ENCODE measurements around the gene TULP3.

The TULP3 gene

DNA sequence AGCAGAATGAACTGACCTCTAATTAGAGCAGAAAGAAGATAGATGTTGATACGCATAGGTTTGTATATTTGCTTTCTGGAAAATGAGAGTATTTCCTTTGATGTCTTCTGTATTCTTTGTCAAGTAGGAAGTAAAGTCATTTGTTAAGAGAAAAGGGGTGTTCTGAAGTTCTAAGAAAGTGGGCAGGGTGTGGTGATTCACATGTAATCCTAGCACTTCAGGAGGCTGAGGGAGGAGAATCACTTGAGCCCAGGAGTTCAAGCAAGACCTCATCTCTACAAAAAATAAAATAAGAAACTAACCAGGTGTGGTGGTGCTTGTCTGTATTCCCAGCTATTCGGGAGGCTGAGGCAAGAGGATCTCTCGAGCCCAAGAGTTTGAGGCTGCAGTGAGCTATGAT is 10.8 kb upstream of the TULP3 start:
- no peak overlapping the region for H3K4me3 ChIP-seq (ENCODE audit: low read length)

DNA sequence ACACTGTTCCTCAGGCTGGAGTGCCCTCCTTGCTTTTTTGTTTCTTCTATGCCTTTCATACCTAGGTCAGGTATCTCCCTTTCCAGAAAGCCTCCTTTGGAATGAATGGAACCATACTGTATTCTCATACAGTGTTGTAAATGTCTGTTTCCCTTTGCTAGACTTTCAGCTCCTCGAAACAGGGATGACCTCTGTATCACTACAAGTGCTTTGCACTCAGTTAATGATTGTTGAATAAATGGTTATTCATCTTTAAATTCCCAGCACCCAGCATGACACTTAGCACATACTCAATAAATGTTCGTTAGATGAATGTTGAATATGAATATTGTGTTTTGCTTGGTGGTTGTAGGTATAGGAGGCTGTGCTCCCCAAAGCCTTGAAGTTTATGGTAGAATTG is 5.9 kb upstream of the TULP3 start:
- no peak overlapping the region for H3K4me3 ChIP-seq (ENCODE audit: low read length)
- H3K4me1 ChIP-seq (ENCODE audit: insufficient read depth, low read length), result peaks cover 4% of the 10 kb centered on the region; the same call in 1 of the 2 replicates
- H3K27me3 ChIP-seq (ENCODE audit: insufficient read depth, low read length), result no peaks in the 10 kb centered on the region
- no peak overlapping the region for H3K27ac ChIP-seq (ENCODE audit: low read length)
- H3K9me3 ChIP-seq (ENCODE audit: insufficient read depth, low read depth, low read length), result no peaks in the 10 kb centered on the region
- no peak overlapping the region for H3K9ac ChIP-seq (ENCODE audit: low read depth, low read length)
- H3K36me3 ChIP-seq (ENCODE audit: insufficient read depth, low read depth, low read length), result peaks cover 50% of the 10 kb centered on the region

More for the DNA sequence above, 10.8 kb upstream of the TULP3 start:
- Histone ChIP-seq H3K27ac (ENCODE audit: low read length) (no peak overlapping the region), H3K9me3 (ENCODE audit: insufficient read depth, low read depth, low read length) (no peaks in the 10 kb centered on the region), H3K27me3 (ENCODE audit: insufficient read depth, low read length) (no peaks in the 10 kb centered on the region), H3K36me3 (ENCODE audit: insufficient read depth, low read depth, low read length) (peaks cover 20% of the 10 kb centered on the region), H3K9ac (ENCODE audit: low read depth, low read length) (no peak overlapping the region), H3K4me1 (ENCODE audit: insufficient read depth, low read length) (peaks cover 7% of the 10 kb centered on the region; the same call in 1 of the 2 replicates)

DNA sequence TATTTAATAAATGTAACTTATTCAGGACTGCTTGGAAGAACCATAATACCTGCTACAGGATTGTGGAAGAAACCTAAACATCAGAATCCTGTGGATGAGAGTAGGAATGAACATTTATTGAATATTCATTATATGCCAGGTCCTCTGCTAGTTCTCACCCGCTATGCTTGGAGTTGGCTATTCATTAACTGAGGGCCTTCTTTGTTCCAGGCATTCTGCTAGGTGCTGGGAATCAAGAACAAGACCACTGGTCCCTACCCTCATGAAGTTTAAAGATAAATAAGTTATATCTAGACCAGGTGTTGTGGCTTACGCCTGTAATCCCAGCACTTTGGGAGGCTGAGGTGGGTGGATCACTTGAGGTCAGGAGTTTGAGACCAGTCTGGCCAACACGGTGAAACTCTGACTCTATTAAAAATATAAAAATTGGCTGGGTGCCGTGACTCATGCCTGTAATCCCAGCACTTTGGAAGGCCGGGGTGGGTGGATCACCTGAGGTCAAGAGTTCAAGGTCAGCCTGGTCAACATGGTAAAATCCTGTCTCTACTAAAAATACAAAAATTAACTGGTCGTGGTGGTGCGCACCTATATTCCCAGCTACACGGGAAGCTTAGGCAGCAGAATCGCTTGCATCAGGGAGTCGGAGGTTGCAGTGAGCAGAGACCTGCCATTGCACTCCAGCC is 3.8 kb upstream of the TULP3 start:
- Histone ChIP-seq H3K9me3 (ENCODE audit: insufficient read depth, low read depth, low read length) (no peaks in the 10 kb centered on the region), H3K4me3 (ENCODE audit: low read length) (no peak overlapping the region), H3K36me3 (ENCODE audit: insufficient read depth, low read depth, low read length) (peaks cover 38% of the 10 kb centered on the region), H3K27me3 (ENCODE audit: insufficient read depth, low read length) (no peaks in the 10 kb centered on the region), H3K4me1 (ENCODE audit: insufficient read depth, low read length) (peaks cover 4% of the 10 kb centered on the region), H3K27ac (ENCODE audit: low read length) (no peak overlapping the region), H3K9ac (ENCODE audit: low read depth, low read length) (no peak overlapping the region)

DNA sequence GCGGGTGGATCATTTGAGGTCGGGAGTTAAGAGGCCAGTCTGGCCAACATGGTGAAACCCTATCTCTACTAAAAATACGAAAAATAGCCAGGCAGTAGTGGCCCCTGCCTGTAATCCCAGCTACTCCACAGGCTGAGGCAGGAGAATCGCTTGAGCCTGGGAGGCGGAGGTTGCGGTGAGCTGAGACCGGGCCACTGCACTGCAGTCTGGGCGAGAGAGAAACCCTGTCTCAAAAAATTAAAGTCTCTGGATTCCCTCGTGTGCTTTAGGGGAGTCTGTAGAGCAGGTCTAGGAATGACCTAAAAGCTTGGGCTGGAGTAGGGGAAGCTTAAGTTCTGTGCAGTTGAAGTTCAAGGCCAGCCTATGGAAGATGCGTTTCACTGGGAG is 697 bp upstream of the TULP3 start:
- Histone ChIP-seq H3K9me3 (ENCODE audit: insufficient read depth, low read depth, low read length) (no peaks in the 10 kb centered on the region), H3K9ac (ENCODE audit: low read depth, low read length) (peak overlapping the region; percentile 94), H3K4me1 (ENCODE audit: insufficient read depth, low read length) (peaks cover under 1% of the 10 kb centered on the region), H3K4me3 (ENCODE audit: low read length) (peak overlapping the region; percentile 86), H3K36me3 (ENCODE audit: insufficient read depth, low read depth, low read length) (peaks cover 38% of the 10 kb centered on the region), H3K27me3 (ENCODE audit: insufficient read depth, low read length) (no peaks in the 10 kb centered on the region), H3K27ac (ENCODE audit: low read length) (peak overlapping the region; percentile 88)

DNA sequence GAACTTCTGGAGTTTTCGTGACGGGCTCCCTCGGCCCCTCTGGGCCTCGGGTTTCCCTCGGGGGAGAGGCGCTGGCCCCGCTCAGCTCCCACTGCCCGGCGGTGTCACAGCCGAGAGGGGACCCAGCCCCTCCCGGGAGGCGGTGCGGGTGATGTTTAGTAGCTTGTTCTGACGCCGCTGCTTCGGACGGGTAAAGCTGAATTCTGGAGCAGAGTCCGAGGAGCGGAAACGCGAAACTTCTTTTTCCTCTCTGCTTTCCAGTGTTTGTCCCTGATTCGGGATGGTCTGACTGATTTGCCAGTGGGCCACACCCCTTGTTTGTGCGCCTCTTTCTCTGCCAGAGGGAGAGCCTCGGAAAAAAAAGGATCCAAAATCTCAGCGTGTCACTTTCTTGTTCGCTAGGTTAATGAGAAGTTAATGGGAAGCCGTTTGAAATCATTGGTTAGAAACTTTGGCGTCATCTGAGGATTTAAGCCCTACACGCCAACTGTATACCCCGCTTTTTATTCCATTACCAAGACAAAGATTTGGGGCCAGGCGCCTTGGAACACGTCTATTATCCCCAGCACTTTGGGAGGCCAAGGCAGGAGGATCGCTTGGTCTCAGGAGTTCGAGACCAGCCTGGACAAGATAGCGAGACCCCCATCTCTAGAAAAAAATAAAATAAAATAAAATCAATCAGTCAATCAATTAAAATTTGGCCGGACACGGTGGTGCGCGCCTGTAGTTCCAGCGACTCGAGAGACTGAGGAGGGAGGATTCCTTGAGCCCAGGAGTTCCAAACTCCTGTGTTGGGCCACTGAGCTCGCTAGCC is 756 bp downstream of the TULP3 start:
- Histone ChIP-seq H3K9ac (ENCODE audit: low read depth, low read length) (peak overlapping the region; percentile 94; the same call in 1 of the 2 replicates), H3K4me1 (ENCODE audit: insufficient read depth, low read length) (no peaks in the 10 kb centered on the region; the same call in 1 of the 2 replicates), H3K9me3 (ENCODE audit: insufficient read depth, low read depth, low read length) (no peaks in the 10 kb centered on the region), H3K27me3 (ENCODE audit: insufficient read depth, low read length) (no peaks in the 10 kb centered on the region), H3K36me3 (ENCODE audit: insufficient read depth, low read depth, low read length) (peaks cover 29% of the 10 kb centered on the region), H3K4me3 (ENCODE audit: low read length) (peak overlapping the region; percentile 86), H3K27ac (ENCODE audit: low read length) (no peak overlapping the region)

DNA sequence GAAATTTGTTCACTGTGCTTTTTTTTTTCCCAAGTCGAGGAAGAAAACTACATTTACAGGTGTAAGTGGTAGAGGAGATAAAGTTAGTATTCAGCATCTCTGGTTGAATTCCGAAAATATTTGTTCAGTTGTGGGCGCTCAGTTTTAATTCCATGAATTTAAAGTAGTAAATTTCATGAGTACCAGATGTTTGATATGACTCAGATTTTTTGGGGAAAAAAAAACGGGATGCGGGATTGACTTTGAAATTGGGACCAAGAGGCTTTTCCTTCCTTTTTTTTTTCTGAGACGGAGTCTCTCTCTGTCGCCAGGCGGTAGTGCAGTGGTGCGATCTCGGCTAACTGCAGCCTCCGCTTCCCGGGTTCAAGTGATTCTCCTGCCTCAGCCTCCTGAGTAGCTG is 1.6 kb downstream of the TULP3 start:
- H3K4me1 ChIP-seq (ENCODE audit: insufficient read depth, low read length), result no peaks in the 10 kb centered on the region; the same call in 1 of the 2 replicates
- no peak overlapping the region for H3K27ac ChIP-seq (ENCODE audit: low read length)
- no peaks in the 10 kb centered on the region for H3K27me3 ChIP-seq (ENCODE audit: insufficient read depth, low read length)
- H3K9ac ChIP-seq (ENCODE audit: low read depth, low read length), result no peak overlapping the region
- peaks cover 23% of the 10 kb centered on the region for H3K36me3 ChIP-seq (ENCODE audit: insufficient read depth, low read depth, low read length)
- H3K4me3 ChIP-seq (ENCODE audit: low read length), result peak overlapping the region; percentile 86; the same call in 1 of the 2 replicates
- H3K9me3 ChIP-seq (ENCODE audit: insufficient read depth, low read depth, low read length), result no peaks in the 10 kb centered on the region

DNA sequence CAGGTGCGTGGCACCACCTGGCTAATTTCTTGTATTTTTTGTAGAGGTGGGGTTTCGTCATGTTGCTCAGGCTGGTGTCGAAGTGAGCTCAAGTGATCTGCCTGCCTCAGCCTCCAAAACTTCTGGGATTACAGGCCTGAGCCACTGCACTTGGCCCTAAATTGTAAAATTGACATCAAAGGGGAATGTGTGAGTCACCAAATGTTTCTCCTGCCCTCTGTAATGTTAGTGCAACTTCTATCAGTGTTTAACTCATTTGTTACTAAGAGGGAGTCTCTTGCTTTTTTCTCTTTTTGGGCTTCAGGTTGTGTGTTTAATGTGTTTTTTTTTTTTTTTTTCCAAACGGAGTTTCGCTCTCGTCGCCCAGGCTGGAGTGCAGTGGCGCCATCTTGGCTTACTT is 2.3 kb downstream of the TULP3 start:
- H3K9ac ChIP-seq (ENCODE audit: low read depth, low read length), result no peak overlapping the region
- no peak overlapping the region for H3K4me3 ChIP-seq (ENCODE audit: low read length)
- H3K27ac ChIP-seq (ENCODE audit: low read length), result no peak overlapping the region

DNA sequence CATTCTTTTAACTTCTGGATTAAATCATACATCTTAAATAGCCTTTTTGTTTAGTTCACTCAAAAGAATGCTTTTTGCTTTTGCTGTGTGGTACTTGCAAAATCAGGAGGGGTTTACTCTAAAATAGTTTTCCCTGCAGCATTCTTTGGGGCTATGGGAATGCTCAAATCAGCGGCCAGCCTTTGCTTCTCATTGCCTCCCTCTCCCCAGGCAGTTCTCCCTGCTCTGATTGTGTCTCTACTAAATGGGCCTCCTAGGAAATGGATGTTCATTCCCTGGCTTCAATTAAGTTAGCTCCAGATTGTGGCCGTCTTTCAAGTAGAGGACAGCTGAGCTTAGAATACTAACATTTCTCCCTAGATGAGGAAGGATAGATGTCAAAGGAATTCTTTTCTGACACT is 4.4 kb downstream of the TULP3 start:
- H3K4me1 ChIP-seq (ENCODE audit: insufficient read depth, low read length), result no peaks in the 10 kb centered on the region; the same call in 1 of the 2 replicates

More for the DNA sequence above, 2.3 kb downstream of the TULP3 start:
- Histone ChIP-seq H3K36me3 (ENCODE audit: insufficient read depth, low read depth, low read length) (peaks cover 16% of the 10 kb centered on the region), H3K4me1 (ENCODE audit: insufficient read depth, low read length) (no peaks in the 10 kb centered on the region; the same call in 1 of the 2 replicates), H3K9me3 (ENCODE audit: insufficient read depth, low read depth, low read length) (no peaks in the 10 kb centered on the region), H3K27me3 (ENCODE audit: insufficient read depth, low read length) (no peaks in the 10 kb centered on the region)

DNA sequence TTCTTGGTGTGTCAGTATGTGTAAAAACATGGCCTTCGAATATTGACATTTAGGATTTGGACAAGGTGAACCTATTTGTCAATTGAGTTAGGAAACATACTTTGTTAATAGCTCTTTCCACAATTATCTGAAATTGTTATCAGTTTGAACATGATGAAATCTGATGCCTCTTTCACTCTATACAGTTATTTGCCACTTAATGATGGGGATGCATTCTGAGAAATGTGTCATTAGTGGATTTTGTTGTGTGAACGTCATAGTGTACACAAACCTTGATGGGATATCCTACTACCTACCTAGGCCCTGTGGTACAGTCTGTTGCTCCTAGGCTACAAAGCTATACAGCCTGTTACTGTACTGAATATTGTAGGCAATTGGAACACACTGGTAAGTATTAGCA is 4.8 kb downstream of the TULP3 start:
- H3K4me1 ChIP-seq (ENCODE audit: insufficient read depth, low read length), result no peaks in the 10 kb centered on the region
- H3K9ac ChIP-seq (ENCODE audit: low read depth, low read length), result no peak overlapping the region
- no peak overlapping the region for H3K27ac ChIP-seq (ENCODE audit: low read length)
- no peak overlapping the region for H3K4me3 ChIP-seq (ENCODE audit: low read length)
- H3K9me3 ChIP-seq (ENCODE audit: insufficient read depth, low read depth, low read length), result no peaks in the 10 kb centered on the region
- no peaks in the 10 kb centered on the region for H3K36me3 ChIP-seq (ENCODE audit: insufficient read depth, low read depth, low read length)
- no peaks in the 10 kb centered on the region for H3K27me3 ChIP-seq (ENCODE audit: insufficient read depth, low read length)

More for the DNA sequence above, 4.4 kb downstream of the TULP3 start:
- no peak overlapping the region for H3K27ac ChIP-seq (ENCODE audit: low read length)
- H3K4me3 ChIP-seq (ENCODE audit: low read length), result no peak overlapping the region
- no peaks in the 10 kb centered on the region for H3K27me3 ChIP-seq (ENCODE audit: insufficient read depth, low read length)
- no peak overlapping the region for H3K9ac ChIP-seq (ENCODE audit: low read depth, low read length)
- no peaks in the 10 kb centered on the region for H3K36me3 ChIP-seq (ENCODE audit: insufficient read depth, low read depth, low read length)
- H3K9me3 ChIP-seq (ENCODE audit: insufficient read depth, low read depth, low read length), result no peaks in the 10 kb centered on the region

DNA sequence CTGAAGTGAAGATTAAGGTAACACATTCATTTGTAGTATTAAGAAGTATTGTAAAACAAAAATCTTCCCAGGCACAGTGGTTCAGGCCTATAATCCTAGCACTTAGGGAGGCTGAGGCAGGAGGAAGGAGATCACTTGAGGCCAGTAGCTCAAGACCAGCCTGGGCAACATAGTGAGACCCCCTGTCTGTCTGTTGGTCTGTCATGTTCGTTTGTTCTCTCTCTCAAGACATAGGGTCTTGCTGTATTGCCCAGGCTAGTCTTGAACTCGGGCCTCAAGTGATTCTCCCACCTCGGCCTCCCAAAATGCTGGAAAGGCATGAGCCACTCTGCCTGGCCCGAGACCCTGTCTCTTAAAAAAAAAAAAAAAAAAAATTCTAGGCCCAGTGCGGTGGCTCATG is 6.7 kb downstream of the TULP3 start:
- Histone ChIP-seq H3K27me3 (ENCODE audit: insufficient read depth, low read length) (no peaks in the 10 kb centered on the region), H3K9me3 (ENCODE audit: insufficient read depth, low read depth, low read length) (no peaks in the 10 kb centered on the region), H3K36me3 (ENCODE audit: insufficient read depth, low read depth, low read length) (no peaks in the 10 kb centered on the region), H3K9ac (ENCODE audit: low read depth, low read length) (no peak overlapping the region), H3K4me3 (ENCODE audit: low read length) (no peak overlapping the region), H3K27ac (ENCODE audit: low read length) (no peak overlapping the region), H3K4me1 (ENCODE audit: insufficient read depth, low read length) (no peaks in the 10 kb centered on the region)

DNA sequence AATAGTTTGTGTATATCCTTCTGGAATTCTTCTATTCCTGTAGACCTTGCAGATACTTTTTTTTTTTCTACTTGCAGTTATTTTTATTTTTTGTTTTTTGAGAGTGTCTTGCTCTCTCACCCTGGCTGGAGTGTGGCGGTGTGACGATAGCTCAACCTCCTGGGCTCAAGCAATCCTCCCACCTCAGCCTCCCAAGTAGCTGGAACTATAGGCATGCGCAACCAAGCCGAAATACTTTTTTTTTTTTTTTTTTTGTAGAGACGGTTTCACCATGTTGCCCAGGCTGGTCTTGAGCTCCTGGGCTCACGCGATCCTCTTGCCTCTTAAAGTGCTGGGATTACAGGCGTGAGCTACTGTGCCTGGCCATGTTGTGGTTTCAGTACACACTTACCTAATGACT is 10.0 kb downstream of the TULP3 start:
- no peaks in the 10 kb centered on the region for H3K9me3 ChIP-seq (ENCODE audit: insufficient read depth, low read depth, low read length)
- H3K9ac ChIP-seq (ENCODE audit: low read depth, low read length), result no peak overlapping the region
- H3K27ac ChIP-seq (ENCODE audit: low read length), result no peak overlapping the region
- H3K27me3 ChIP-seq (ENCODE audit: insufficient read depth, low read length), result no peaks in the 10 kb centered on the region
- H3K4me1 ChIP-seq (ENCODE audit: insufficient read depth, low read length), result no peaks in the 10 kb centered on the region
- no peak overlapping the region for H3K4me3 ChIP-seq (ENCODE audit: low read length)
- no peaks in the 10 kb centered on the region for H3K36me3 ChIP-seq (ENCODE audit: insufficient read depth, low read depth, low read length)
